DOHH2 (cell line): Measurements from ENCODE around the gene IPO9.

ENCODE experiments used
- H3F3A ChIP-seq: fragments of 200-600 bp; sonication (generic), shearing (Covaris generic); 2 replicates; pipeline ENCODE4 v1.6.0; 2016; ENCODE audit warnings: antibody characterized with exemption, mild to moderate bottlenecking; ENCODE audit not compliant: control insufficient read depth, insufficient read depth
- H3K27ac ChIP-seq: fragments of 200-600 bp; sonication (generic); 2 replicates; pipeline ENCODE4 v1.5.1; 2014; ENCODE audit warnings: low read depth, mild to moderate bottlenecking, low read length, moderate library complexity
- H3K27me3 ChIP-seq: fragments of 200-600 bp; sonication (generic); 2 replicates; pipeline ENCODE4 v1.6.1; 2014; ENCODE audit warnings: mild to moderate bottlenecking, low read length, mixed read lengths; ENCODE audit not compliant: control insufficient read depth
- H3K36me3 ChIP-seq: fragments of 200-600 bp; sonication (generic); 2 replicates; pipeline ENCODE4 v1.6.1; 2014; ENCODE audit warnings: mild to moderate bottlenecking, low read length, moderate library complexity, mixed read lengths; ENCODE audit not compliant: control insufficient read depth
- H3K4me1 ChIP-seq: fragments of 200-600 bp; sonication (generic); 2 replicates; pipeline ENCODE4 v1.6.1; 2014; ENCODE audit warnings: mild to moderate bottlenecking, low read length, mixed read lengths; ENCODE audit not compliant: control insufficient read depth
- H3K4me2 ChIP-seq: fragments of 200-600 bp; sonication (generic); 2 replicates; pipeline ENCODE4 v1.6.0; 2014; ENCODE audit warnings: mild to moderate bottlenecking, low read length, moderate library complexity
- H3K4me3 ChIP-seq: fragments of 200-600 bp; sonication (generic); 2 replicates; pipeline ENCODE4 v1.5.1; 2014; ENCODE audit warnings: mild to moderate bottlenecking, low read length, mixed read lengths
- H3K79me2 ChIP-seq: fragments of 200-600 bp; sonication (generic); 2 replicates; pipeline ENCODE4 v1.6.1; 2014; ENCODE audit warnings: mild to moderate bottlenecking, low read length, mixed read lengths; ENCODE audit not compliant: control insufficient read depth
- H3K9me2 ChIP-seq: fragments of 200-600 bp; sonication (generic); replicated peaks from 2 replicates; pipeline ENCODE4 v1.6.1; 2014; ENCODE audit warnings: mild to moderate bottlenecking, low read length, mixed read lengths; ENCODE audit not compliant: control insufficient read depth
- H3K9me3 ChIP-seq: fragments of 200-600 bp; sonication (generic); 2 replicates; pipeline ENCODE4 v1.6.1; 2014; ENCODE audit warnings: antibody characterized with exemption, low read length, mixed read lengths; ENCODE audit not compliant: control insufficient read depth, insufficient read depth
- H4K20me1 ChIP-seq: fragments of 200-600 bp; sonication (generic); 2 replicates; pipeline ENCODE4 v1.6.0; 2014; ENCODE audit warnings: low read depth, mild to moderate bottlenecking, antibody characterized with exemption, low read length, moderate library complexity; ENCODE audit not compliant: control insufficient read depth, insufficient read depth
- CTCF ChIP-seq: fragments of 200-600 bp; sonication (generic); IDR thresholded peaks from one replicate; pipeline ENCODE4 v1.5.1; 2014; ENCODE audit warnings: antibody characterized with exemption, mild to moderate bottlenecking, low read depth, low read length; ENCODE audit not compliant: poor library complexity, severe bottlenecking
- EZH2phosphoT487 ChIP-seq: fragments of 200-600 bp; sonication (generic); IDR thresholded peaks from 2 replicates; pipeline ENCODE4 v1.6.1; 2017; ENCODE audit warnings: borderline replicate concordance, mild to moderate bottlenecking, antibody characterized with exemption, low read length, moderate library complexity, mixed read lengths

Gene IPO9

GRCh38 chr1:201800246-201800645 lies 28.7 kb upstream of the IPO9 start:
- H3K9me3 ChIP-seq = no peaks in the 10 kb centered on the region
- no peaks in the 10 kb centered on the region for H3K9me2 ChIP-seq
- TF ChIP-seq EZH2phosphoT487 = no peak
- TF ChIP-seq CTCF = no peak
- H3K79me2 ChIP-seq = no peaks in the 10 kb centered on the region
- no peaks in the 10 kb centered on the region for H4K20me1 ChIP-seq
- no peak overlapping the region for H3K4me2 ChIP-seq
- no peak overlapping the region for H3K4me3 ChIP-seq
- H3K36me3 ChIP-seq = no peaks in the 10 kb centered on the region
- no peaks in the 10 kb centered on the region for H3K4me1 ChIP-seq
- H3F3A ChIP-seq = no peaks in the 10 kb centered on the region
- H3K27me3 ChIP-seq = peaks cover 4% of the 10 kb centered on the region; the same call in 1 of the 2 replicates
- no peak overlapping the region for H3K27ac ChIP-seq

- Histone ChIP-seq H3K27ac (no peak overlapping the region), H3K79me2 (no peaks in the 10 kb centered on the region), H3K4me2 (no peak overlapping the region), H3K36me3 (no peaks in the 10 kb centered on the region), H3K27me3 (no peaks in the 10 kb centered on the region), H3F3A (no peaks in the 10 kb centered on the region), H3K4me1 (no peaks in the 10 kb centered on the region), H3K9me2 (no peaks in the 10 kb centered on the region), H4K20me1 (no peaks in the 10 kb centered on the region), H3K4me3 (no peak overlapping the region), H3K9me3 (no peaks in the 10 kb centered on the region)
- TF ChIP-seq EZH2phosphoT487 = no peak
- no peak for TF ChIP-seq CTCF
These were observed 22.2 kb upstream of the IPO9 start for GRCh38 chr1:201806801-201807200.

GRCh38 chr1:201807958-201808632 lies 20.9 kb upstream of the IPO9 start:
- no peak for TF ChIP-seq CTCF
- TF ChIP-seq EZH2phosphoT487 = no peak
- no peaks in the 10 kb centered on the region for H3K27me3 ChIP-seq
- H4K20me1 ChIP-seq = no peaks in the 10 kb centered on the region
- H3K36me3 ChIP-seq = no peaks in the 10 kb centered on the region
- no peaks in the 10 kb centered on the region for H3K9me2 ChIP-seq
- no peaks in the 10 kb centered on the region for H3K4me1 ChIP-seq
- no peaks in the 10 kb centered on the region for H3K9me3 ChIP-seq
- H3K4me3 ChIP-seq = no peak overlapping the region
- no peak overlapping the region for H3K4me2 ChIP-seq
- H3F3A ChIP-seq = no peaks in the 10 kb centered on the region
- no peak overlapping the region for H3K27ac ChIP-seq
- H3K79me2 ChIP-seq = no peaks in the 10 kb centered on the region
